Measurements from ENCODE around the gene GPR180. TPM values are rescaled to one million over a fixed set of nuclear protein-coding genes. Genes with fewer than 3 reads are reported as not detected.

GPR180 gene
- total RNA-seq, 4 donors from 2014 or later = 0.37 to 4.9 (median 2.3) TPM

DNA sequence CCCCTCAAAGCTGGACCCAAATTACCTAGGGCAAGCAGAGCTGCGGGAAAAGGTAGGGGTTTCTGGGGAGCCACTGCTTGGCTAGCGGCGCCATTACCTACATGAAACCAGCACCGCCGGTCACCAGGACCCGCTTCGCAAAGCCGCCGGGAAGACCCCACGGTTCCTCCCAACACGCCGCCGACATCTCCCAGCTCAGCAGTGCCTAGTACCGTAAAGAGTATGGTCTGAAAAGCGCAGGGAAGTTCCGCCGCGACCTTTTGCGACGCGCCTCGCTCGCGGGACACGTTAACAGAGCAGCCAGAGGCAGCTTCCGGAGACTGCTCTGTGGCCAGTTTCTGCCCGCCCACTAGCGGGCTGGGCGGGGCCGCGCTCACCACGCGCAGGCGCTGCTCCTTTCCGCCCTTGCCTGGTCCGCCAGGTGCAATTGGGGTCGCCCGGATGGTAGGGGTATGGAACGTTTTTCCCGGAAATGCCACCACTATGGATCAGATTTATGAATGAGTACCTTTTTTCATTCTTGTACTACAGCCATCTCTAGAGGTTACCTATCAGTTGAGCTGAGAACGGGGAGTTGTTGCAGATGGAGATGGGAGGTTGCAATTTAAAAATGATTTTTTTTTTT lies 5.6 kb upstream of the GPR180 start, which contains the start of gene TGDS:
TGDS (minus strand) TSS at position 203 of the 625 bp plus-strand sequence; CDS start at position 187, 16 bp downstream.
- in situ Hi-C loops (cut with MboI; ENCODE audit: low pct_ligation_motif_present in 1 of 4, low pct_unique_long_range_greater_than_20kb in 1 of 4, low sequenced_read_pairs in 3 of 4) (no loop called here), intact Hi-C loops (cut with DNase I; ENCODE audit: low total_unique reads) (no loop called here)
- Histone ChIP-seq H3K36me3 (peaks cover 0 to 11% (median 0%) of the 10 kb centered on the region in 4 donors), H3K27ac (peak within 1 kb of the TSS; percentile 85 to 90 (median 87)), H3K4me1 (peaks cover 14 to 24% (median 21%) of the 10 kb centered on the region in 4 donors), H3K4me3 (peak within 1 kb of the TSS; percentile 77 to 91 (median 82)), H3K27me3 (no peaks in the 10 kb centered on the region), H3K9me3 (no peaks in the 10 kb centered on the region)
- peak; percentile 95 for DNase-seq
- WGBS, 2 donors (ENCODE audit: low coverage in 1 of 2) = 0% methylated on average over 1 to 41 of the region's 41 CpGs
- TF ChIP-seq, protein P1, sequence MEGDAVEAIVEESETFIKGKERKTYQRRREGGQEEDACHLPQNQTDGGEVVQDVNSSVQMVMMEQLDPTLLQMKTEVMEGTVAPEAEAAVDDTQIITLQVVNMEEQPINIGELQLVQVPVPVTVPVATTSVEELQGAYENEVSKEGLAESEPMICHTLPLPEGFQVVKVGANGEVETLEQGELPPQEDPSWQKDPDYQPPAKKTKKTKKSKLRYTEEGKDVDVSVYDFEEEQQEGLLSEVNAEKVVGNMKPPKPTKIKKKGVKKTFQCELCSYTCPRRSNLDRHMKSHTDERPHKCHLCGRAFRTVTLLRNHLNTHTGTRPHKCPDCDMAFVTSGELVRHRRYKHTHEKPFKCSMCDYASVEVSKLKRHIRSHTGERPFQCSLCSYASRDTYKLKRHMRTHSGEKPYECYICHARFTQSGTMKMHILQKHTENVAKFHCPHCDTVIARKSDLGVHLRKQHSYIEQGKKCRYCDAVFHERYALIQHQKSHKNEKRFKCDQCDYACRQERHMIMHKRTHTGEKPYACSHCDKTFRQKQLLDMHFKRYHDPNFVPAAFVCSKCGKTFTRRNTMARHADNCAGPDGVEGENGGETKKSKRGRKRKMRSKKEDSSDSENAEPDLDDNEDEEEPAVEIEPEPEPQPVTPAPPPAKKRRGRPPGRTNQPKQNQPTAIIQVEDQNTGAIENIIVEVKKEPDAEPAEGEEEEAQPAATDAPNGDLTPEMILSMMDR (IDR thresholded peaks at IDR 0.05) = peak in 3 of 5 experiments; percentile 8 to 21 (median 20)
- TF ChIP-seq EP300 (IDR thresholded peaks at IDR 0.05; ENCODE audit: low read depth) (no peak), POLR2AphosphoS5 (IDR thresholded peaks at IDR 0.05) (peak; percentile 84 to 90 (median 85)), POLR2A (IDR thresholded peaks at IDR 0.05) (peak; percentile 71)

DNA sequence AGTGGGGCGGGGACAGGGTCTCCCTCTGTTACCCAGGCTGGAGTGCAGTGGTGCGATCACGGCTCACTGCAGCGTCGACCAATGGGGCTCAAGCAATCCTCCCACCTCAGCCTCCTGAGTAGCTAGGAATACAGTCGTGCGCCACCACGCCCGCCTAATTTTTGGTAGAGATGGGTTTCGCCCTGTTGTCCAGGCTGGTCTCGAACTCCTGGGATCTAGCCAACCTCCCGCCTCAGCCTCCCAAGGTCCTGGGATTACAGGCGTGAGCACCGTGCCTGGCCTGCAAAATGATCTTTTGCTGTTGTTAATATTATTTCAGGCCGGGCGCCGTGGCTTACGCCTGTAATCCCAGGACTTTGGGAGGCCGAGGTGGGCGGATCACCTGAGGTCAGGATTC lies 5.1 kb upstream of the GPR180 start:
- H3K9me3 ChIP-seq = no peaks in the 10 kb centered on the region
- H3K27me3 ChIP-seq = no peaks in the 10 kb centered on the region
- peak overlapping the region; percentile 85 to 90 (median 87) for H3K27ac ChIP-seq
- in situ Hi-C loops (cut with MboI; ENCODE audit: low pct_ligation_motif_present in 1 of 4, low pct_unique_long_range_greater_than_20kb in 1 of 4, low sequenced_read_pairs in 3 of 4) = no loop called here
- TF ChIP-seq POLR2AphosphoS5 (IDR thresholded peaks at IDR 0.05) (no peak), POLR2A (IDR thresholded peaks at IDR 0.05) (no peak)
- TF ChIP-seq, protein P1 (IDR thresholded peaks at IDR 0.05) = no peak
- intact Hi-C loops (cut with DNase I; ENCODE audit: low total_unique reads) = no loop called here
- H3K4me1 ChIP-seq = peaks cover 14 to 27% (median 21%) of the 10 kb centered on the region in 4 donors
- peak overlapping the region; percentile 23 to 88 (median 77) for H3K4me3 ChIP-seq
- H3K36me3 ChIP-seq = peaks cover 0 to 7% (median 0%) of the 10 kb centered on the region in 4 donors
- no peak for DNase-seq
- 58% methylated on average over 19 of the region's 20 CpGs; no CpG with 5 or more reads in 1 of the 2 donors for WGBS, 2 donors (ENCODE audit: low coverage in 1 of 2)

DNA sequence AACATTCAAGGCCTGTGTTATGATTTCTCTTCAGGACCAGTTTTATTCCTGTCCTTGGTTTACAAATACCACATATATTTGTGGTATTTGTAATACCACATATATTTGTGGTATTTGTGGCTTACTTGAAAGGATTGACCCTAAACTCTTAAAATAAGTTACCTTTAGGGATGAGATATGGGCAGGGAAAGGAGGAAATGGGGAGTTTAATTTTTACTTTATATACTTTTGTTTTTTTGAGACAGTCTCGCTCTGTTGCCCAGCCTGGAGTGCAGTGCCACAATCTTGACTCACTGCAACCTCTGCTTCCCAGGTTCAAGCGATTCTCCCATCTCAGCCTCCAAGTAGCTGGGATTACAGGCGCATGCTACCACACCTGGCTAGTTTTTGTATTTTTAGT lies 3.4 kb upstream of the GPR180 start:
- no peaks in the 10 kb centered on the region for H3K36me3 ChIP-seq
- no peak overlapping the region for H3K27ac ChIP-seq
- in situ Hi-C loops (cut with MboI; ENCODE audit: low pct_ligation_motif_present in 1 of 4, low pct_unique_long_range_greater_than_20kb in 1 of 4, low sequenced_read_pairs in 3 of 4) = no loop called here
- intact Hi-C loops (cut with DNase I; ENCODE audit: low total_unique reads) = no loop called here
- H3K4me1 ChIP-seq = peaks cover 16 to 35% (median 23%) of the 10 kb centered on the region in 4 donors
- no peak overlapping the region for H3K4me3 ChIP-seq
- TF ChIP-seq, protein P1 (IDR thresholded peaks at IDR 0.05) = no peak
- TF ChIP-seq EP300 (IDR thresholded peaks at IDR 0.05; ENCODE audit: low read depth) (no peak), POLR2A (IDR thresholded peaks at IDR 0.05) (no peak), POLR2AphosphoS5 (IDR thresholded peaks at IDR 0.05) (no peak)
- no peak for DNase-seq
- no peaks in the 10 kb centered on the region for H3K9me3 ChIP-seq
- 92 to 94% methylated on average over 3 of the region's 3 CpGs for WGBS, 2 donors (ENCODE audit: low coverage in 1 of 2)
- no peaks in the 10 kb centered on the region for H3K27me3 ChIP-seq

DNA sequence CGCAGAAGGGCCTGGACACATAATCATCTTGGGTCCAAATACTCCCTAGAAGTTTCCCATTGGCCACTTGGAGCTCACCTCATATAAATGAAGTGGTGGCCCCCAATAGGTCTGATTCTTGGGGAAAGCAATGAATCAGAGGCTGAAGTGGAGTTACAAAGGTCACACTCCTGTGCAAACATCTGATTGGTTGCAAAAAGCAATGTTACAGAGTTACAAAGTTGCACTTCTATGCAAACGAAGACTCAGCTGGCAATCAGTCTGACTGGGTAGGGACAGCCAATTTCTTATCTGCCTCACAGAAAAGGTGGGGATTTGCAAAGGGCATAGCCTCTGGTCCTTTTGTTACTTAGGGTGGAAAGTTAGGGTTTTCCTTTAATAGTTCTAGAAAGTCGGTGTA lies 1.8 kb upstream of the GPR180 start:
- H3K4me1 ChIP-seq = peaks cover 7 to 21% (median 10%) of the 10 kb centered on the region in 4 donors
- TF ChIP-seq EP300 (IDR thresholded peaks at IDR 0.05; ENCODE audit: low read depth) (no peak), POLR2AphosphoS5 (IDR thresholded peaks at IDR 0.05) (no peak), POLR2A (IDR thresholded peaks at IDR 0.05) (no peak)
- TF ChIP-seq, protein P1 (IDR thresholded peaks at IDR 0.05) = no peak
- DNase-seq = no peak
- 80 to 86% methylated on average over 2 to 3 of the region's 3 CpGs for WGBS, 2 donors (ENCODE audit: low coverage in 1 of 2)
- H3K27ac ChIP-seq = no peak overlapping the region
- no peaks in the 10 kb centered on the region for H3K36me3 ChIP-seq
- intact Hi-C loops (cut with DNase I; ENCODE audit: low total_unique reads) (no loop called here), in situ Hi-C loops (cut with MboI; ENCODE audit: low pct_ligation_motif_present in 1 of 4, low pct_unique_long_range_greater_than_20kb in 1 of 4, low sequenced_read_pairs in 3 of 4) (no loop called here)
- H3K4me3 ChIP-seq = no peak overlapping the region
- H3K27me3 ChIP-seq = no peaks in the 10 kb centered on the region
- H3K9me3 ChIP-seq = no peaks in the 10 kb centered on the region

Data from transverse colon (tissue), 4 donors.